Measurements from ENCODE around the gene PQBP1. TPM values are rescaled to one million over a fixed set of nuclear protein-coding genes. Genes with fewer than 3 reads are reported as not detected.

The PQBP1 gene
- total and polyA plus RNA-seq, 2 donors (not counting 3 experiments of a cell fraction or from before 2014, with no cell fraction given) = 86.3 to 86.8 TPM

DNA sequence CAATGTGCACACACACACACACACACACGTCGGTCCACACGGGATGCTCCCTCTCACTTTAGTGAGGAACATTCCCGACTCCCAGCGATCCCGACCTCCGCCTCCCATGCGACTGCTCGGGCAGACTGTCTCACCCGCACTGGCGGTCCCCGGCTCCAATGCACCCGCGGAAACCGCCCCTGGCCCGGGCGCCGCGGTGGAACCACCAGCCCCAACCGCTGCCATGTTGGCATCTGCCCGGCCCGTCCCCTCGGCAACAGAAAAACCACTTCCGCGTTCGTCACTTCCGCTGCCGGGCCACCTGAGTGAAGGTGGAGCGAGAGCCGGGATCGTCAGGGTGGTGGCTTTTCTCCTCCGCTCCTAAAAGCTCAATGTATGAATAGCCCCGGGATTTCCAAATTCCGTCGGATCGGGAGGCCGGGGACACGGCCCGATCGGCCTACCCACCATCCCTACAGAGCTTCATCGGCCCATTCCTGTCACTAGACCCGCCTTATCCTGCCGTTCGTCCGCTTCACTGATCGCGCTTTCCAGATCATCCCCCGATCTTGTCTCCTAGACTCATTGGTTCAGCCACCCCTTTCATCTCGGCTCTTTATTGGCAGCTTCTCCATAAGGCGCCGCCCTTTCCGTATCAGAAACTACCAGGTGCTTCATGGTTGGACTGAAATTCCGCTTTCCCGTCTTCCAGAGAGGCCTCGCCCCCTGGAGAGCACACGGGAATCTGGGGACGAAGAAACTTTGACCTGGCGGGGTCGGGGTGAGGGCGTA is 13.9 kb downstream of the PQBP1 start, which contains the start of gene SLC35A2:
TSS of gene SLC35A2 (minus strand) at position 235 of the 771 bp plus-strand sequence. CDS start at position 225, 10 bp downstream.
- Histone ChIP-seq H3K4me1 (ENCODE audit: control insufficient read depth, extremely low read depth, insufficient read depth, low read length) (peaks cover 9% of the 10 kb centered on the region), H3K36me3 (ENCODE audit: control insufficient read depth in 2 of 2, extremely low read depth in 1 of 2, insufficient read depth in 2 of 2, low read length in 2 of 2) (no peaks in the 10 kb centered on the region), H3K9me3 (replicated peaks; ENCODE audit: control insufficient read depth, insufficient read depth, low read length) (no peaks in the 10 kb centered on the region), H3K4me3 (replicated peaks in 1 of 3; ENCODE audit: insufficient read depth in 1 of 3, low read depth in 1 of 3, low read length in 3 of 3) (peak within 1 kb of the TSS; percentile 45 to 92 (median 78)), H4K20me1 (replicated peaks; ENCODE audit: control insufficient read depth, extremely low read depth, insufficient read depth, low read length) (no peaks in the 10 kb centered on the region), H3K27ac (ENCODE audit: insufficient read depth, low read depth, low read length) (peak within 1 kb of the TSS; percentile 49), H3K4me2 (ENCODE audit: insufficient read depth, low read length) (peak within 1 kb of the TSS; percentile 80), H3K27me3 (ENCODE audit: control insufficient read depth in 2 of 2, insufficient read depth in 2 of 2, low read length in 2 of 2) (no peaks in the 10 kb centered on the region), H3K9me1 (replicated peaks; ENCODE audit: control insufficient read depth, extremely low read depth, insufficient read depth, low read length) (no peaks in the 10 kb centered on the region), H3K79me2 (ENCODE audit: control insufficient read depth, insufficient read depth, low read length) (peaks cover 17% of the 10 kb centered on the region), H2AFZ (ENCODE audit: low read depth, low read length) (peak within 1 kb of the TSS; percentile 43), H3K9ac (replicated peaks; ENCODE audit: extremely low read depth, insufficient read depth, low read length) (peak within 1 kb of the TSS; percentile 62)
- ChIA-PET POLR2A (no interaction called here), CTCF (interaction anchor here (0.6 to 1.7 kb wide), 3 partner anchors 14 to 263 kb away, joined by 3 to 4 read pairs (median 3); partner anchors contain the start of genes PQBP1 and TIMM17B)
- dilution Hi-C loops (cut with MboI; ENCODE audit: extremely low pct_ligation_motif_present, low sequenced_read_pairs) (no loop called here), intact Hi-C loops (cut with micrococcal nuclease) (loop anchor here (2.0 kb wide), 2 partner anchors 15 to 111 kb away; partner anchors contain the start of genes PQBP1 and TIMM17B)
- TF ChIP-seq POLR2AphosphoS5 (IDR thresholded peaks at IDR 0.05; ENCODE audit: insufficient read depth, low read depth, low read length) = no peak
- TF ChIP-seq POLR2A (IDR thresholded peaks at IDR 0.05; ENCODE audit: low read depth, low read length) = peak; percentile 59
- DNase-seq (ENCODE audit: low read depth, low spot score) (peak; percentile 75), FAIRE-seq (peak; percentile 89)
- BruUV-seq (replicated peaks) = TSS peak; percentile 88

DNA sequence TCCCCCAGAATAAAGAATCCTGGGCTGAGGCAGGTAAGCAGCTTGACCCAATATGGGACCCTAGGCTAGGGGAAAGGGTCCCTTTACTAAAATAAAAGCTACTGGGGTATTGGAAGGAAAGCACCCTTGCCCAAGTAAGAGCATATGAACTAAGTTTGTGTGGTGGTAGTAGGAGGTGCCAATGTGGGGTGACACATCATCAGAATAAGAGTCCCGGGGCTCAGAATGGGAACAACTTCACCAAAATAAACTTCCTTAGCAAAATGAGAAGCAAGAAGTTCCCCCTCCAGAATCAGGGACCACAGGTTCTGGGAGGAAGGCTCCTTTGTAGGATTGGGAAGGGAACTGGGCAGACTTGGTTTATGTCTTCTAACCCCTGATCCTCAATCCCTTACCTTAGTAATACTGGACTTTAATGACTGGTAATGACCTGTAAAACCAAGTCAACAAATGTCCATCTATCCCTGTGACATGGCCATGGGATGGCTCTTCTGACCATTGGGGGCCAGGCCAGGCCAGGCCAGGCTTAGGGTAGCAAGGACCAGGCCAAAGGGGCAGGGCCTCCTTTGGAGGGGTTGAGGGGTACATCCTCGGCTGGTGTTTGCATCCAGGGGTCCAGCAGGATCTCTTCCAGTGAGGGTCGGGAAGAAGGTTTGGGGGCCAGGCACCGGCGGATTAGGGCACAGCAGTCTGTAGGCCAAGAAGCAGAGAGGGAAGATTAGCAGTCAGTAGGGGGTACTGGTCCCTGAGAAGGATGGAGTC is 16.1 kb downstream of the PQBP1 start:
- H3K9me3 ChIP-seq (replicated peaks; ENCODE audit: control insufficient read depth, insufficient read depth, low read length) = no peaks in the 10 kb centered on the region
- H3K4me1 ChIP-seq (ENCODE audit: control insufficient read depth, extremely low read depth, insufficient read depth, low read length) = peaks cover 11% of the 10 kb centered on the region
- no TSS peak for BruUV-seq (replicated peaks)
- no peak overlapping the region for H3K9ac ChIP-seq (replicated peaks; ENCODE audit: extremely low read depth, insufficient read depth, low read length)
- H3K27ac ChIP-seq (ENCODE audit: insufficient read depth, low read depth, low read length) = no peak overlapping the region
- intact Hi-C loops (cut with micrococcal nuclease) = loop anchor here (2.0 kb wide), 1 partner anchor 113 kb away; no protein-coding TSS in a partner anchor
- DNase-seq (ENCODE audit: low read depth, low spot score) (no peak), FAIRE-seq (no peak)
- TF ChIP-seq POLR2AphosphoS5 (IDR thresholded peaks at IDR 0.05; ENCODE audit: insufficient read depth, low read depth, low read length) (no peak), FOS (IDR thresholded peaks at IDR 0.05; ENCODE audit: borderline replicate concordance, insufficient read depth, low read length) (no peak), JUN (IDR thresholded peaks at IDR 0.05; ENCODE audit: borderline replicate concordance, insufficient read depth, insufficient read length, low read depth) (no peak), MYC (IDR thresholded peaks at IDR 0.05; ENCODE audit: low read depth, low read length) (no peak), POLR2A (IDR thresholded peaks at IDR 0.05; ENCODE audit: low read depth, low read length) (no peak), GATA2 (IDR thresholded peaks at IDR 0.05; ENCODE audit: insufficient read depth, insufficient read length, low read depth, low read length) (no peak), EZH2 (IDR thresholded peaks at IDR 0.05; ENCODE audit: borderline replicate concordance, low read depth, low read length, severe bottlenecking) (no peak)
- TF ChIP-seq, protein P1, sequence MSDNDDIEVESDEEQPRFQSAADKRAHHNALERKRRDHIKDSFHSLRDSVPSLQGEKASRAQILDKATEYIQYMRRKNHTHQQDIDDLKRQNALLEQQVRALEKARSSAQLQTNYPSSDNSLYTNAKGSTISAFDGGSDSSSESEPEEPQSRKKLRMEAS (IDR thresholded peaks at IDR 0.05; ENCODE audit: insufficient read depth, insufficient read length) = no peak
- TF ChIP-seq, protein P2, sequence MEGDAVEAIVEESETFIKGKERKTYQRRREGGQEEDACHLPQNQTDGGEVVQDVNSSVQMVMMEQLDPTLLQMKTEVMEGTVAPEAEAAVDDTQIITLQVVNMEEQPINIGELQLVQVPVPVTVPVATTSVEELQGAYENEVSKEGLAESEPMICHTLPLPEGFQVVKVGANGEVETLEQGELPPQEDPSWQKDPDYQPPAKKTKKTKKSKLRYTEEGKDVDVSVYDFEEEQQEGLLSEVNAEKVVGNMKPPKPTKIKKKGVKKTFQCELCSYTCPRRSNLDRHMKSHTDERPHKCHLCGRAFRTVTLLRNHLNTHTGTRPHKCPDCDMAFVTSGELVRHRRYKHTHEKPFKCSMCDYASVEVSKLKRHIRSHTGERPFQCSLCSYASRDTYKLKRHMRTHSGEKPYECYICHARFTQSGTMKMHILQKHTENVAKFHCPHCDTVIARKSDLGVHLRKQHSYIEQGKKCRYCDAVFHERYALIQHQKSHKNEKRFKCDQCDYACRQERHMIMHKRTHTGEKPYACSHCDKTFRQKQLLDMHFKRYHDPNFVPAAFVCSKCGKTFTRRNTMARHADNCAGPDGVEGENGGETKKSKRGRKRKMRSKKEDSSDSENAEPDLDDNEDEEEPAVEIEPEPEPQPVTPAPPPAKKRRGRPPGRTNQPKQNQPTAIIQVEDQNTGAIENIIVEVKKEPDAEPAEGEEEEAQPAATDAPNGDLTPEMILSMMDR (IDR thresholded peaks at IDR 0.05; ENCODE audit: extremely low read depth in 1 of 2, insufficient read depth in 1 of 2, low read depth in 1 of 2, low read length in 2 of 2) = no peak
- no peaks in the 10 kb centered on the region for H3K27me3 ChIP-seq (ENCODE audit: control insufficient read depth in 2 of 2, insufficient read depth in 2 of 2, low read length in 2 of 2)
- H3K79me2 ChIP-seq (ENCODE audit: control insufficient read depth, insufficient read depth, low read length) = peaks cover 19% of the 10 kb centered on the region
- dilution Hi-C loops (cut with MboI; ENCODE audit: extremely low pct_ligation_motif_present, low sequenced_read_pairs) = no loop called here
- H3K4me3 ChIP-seq (replicated peaks in 1 of 3; ENCODE audit: insufficient read depth in 1 of 3, low read depth in 1 of 3, low read length in 3 of 3) = no peak overlapping the region
- H2AFZ ChIP-seq (ENCODE audit: low read depth, low read length) = no peak overlapping the region
- no peaks in the 10 kb centered on the region for H3K36me3 ChIP-seq (ENCODE audit: control insufficient read depth in 2 of 2, extremely low read depth in 1 of 2, insufficient read depth in 2 of 2, low read length in 2 of 2)
- no peaks in the 10 kb centered on the region for H3K9me1 ChIP-seq (replicated peaks; ENCODE audit: control insufficient read depth, extremely low read depth, insufficient read depth, low read length)
- CTCF ChIA-PET = no interaction called here
- H4K20me1 ChIP-seq (replicated peaks; ENCODE audit: control insufficient read depth, extremely low read depth, insufficient read depth, low read length) = no peaks in the 10 kb centered on the region
- H3K4me2 ChIP-seq (ENCODE audit: insufficient read depth, low read length) = no peak overlapping the region
- POLR2A ChIA-PET = no interaction called here

Data from endothelial cell of umbilical vein (primary cell).